HG02840 (cell line): ENCODE results near the gene BANP.
"Not testable (repeated sequence)": the region's sequence is repeated elsewhere in the genome, so short reads cannot be mapped to it uniquely, and the experiment has no call there.

ENCODE experiments used
- ATAC-seq: cut with Tn5 transposase; IDR thresholded peaks from one replicate; pipeline ENCODE4 v1.9.1; 2021; ENCODE audit warnings: mild to moderate bottlenecking, moderate library complexity, moderate number of reproducible peaks; ENCODE audit not compliant: unreplicated experiment, low FRiP score

The BANP gene

DNA sequence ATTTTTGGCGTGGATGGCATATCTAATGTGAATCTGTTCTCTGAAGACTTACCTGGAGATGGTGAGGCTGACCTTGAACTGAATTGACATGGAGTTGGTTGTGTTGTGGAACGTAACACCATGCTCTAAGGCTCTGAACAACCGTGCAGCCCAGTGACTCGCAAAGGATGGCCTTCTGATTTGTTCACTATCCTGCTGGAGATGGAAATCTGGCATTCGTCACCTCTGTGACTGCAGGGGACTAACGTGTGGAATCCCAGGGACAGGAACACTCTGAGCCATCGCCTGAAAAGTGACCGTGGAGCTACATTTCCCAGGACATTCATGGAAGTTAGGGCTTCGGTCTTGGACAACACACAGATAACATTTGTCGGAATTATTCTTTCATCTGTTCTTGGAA lies 61.1 kb downstream of the BANP start:
- ATAC-seq = no peak

DNA sequence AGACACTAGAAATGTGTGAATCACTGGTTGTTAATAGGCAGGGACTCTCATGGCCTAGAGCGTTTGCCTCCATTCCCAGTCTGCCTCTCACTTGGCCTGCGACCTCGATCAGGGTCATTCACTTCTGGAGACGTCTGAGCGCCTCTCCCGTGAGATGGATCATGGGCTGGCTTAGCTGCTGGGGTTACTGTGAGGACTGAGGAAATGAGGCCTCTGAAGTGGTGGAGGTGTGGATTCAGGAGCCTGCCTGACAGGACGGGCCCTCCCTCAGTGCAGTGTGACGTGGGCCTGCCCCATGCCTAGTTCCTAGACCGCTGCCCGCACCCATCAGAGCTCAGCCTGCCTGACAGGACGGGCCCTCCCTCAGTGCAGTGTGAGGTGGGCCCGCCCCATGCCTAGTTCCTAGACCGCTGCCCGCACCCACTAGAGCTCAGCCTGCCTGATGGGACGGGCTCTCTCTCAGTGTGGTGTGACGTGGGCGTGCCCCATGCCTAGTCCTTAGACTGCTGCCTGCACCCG lies 61.9 kb downstream of the BANP start:
- no peak for ATAC-seq

DNA sequence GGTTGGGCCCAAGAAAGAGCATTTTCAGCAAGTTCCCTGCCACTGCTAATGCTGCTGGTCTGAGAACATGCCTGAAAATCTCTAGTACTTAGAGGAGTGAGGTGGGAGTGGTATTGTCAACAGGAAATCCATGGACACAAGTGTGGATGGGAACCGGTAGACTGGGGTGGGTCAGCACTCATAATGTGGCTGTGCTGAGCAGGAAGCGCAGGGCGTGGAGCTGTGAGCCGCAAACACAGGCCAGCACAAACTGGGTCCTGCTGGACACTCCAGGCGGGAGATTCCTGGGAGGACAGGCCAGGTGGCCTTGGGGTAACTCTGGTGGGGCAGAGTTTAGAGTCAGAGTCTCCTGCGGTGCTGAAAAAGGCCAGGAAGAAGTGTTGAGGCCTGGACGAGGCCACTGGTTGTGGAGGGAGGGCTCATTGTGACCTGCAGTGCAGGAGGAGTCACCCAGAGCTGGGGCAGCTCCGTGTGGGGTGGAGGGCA lies 62.6 kb downstream of the BANP start:
- ATAC-seq = no peak

DNA sequence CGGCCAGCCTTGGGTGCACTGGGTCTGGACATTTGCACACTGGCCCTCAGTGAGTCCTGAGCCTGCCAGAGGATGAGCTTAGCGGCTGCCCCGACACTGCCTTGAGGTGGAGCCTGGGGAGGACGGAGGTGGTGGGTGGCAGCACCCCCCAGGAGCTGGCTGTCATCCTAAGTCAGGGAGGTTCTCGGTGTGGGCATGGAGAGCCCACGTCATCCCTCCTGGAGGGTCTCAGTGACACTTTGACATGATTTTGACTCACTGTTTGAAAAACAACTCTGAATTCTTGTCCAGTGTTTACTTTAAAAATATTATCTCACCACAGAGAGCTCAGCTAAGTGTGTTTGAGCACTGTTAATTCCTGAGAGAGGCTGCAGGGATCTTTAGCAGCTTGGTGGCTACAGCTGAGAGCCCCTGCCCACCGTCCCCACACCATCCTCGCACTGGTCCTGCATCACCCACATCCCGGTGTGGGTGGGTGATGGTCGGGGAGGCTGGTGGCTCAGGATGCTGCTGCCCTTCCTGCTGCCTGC lies 63.1 kb downstream of the BANP start:
- no peak for ATAC-seq

DNA sequence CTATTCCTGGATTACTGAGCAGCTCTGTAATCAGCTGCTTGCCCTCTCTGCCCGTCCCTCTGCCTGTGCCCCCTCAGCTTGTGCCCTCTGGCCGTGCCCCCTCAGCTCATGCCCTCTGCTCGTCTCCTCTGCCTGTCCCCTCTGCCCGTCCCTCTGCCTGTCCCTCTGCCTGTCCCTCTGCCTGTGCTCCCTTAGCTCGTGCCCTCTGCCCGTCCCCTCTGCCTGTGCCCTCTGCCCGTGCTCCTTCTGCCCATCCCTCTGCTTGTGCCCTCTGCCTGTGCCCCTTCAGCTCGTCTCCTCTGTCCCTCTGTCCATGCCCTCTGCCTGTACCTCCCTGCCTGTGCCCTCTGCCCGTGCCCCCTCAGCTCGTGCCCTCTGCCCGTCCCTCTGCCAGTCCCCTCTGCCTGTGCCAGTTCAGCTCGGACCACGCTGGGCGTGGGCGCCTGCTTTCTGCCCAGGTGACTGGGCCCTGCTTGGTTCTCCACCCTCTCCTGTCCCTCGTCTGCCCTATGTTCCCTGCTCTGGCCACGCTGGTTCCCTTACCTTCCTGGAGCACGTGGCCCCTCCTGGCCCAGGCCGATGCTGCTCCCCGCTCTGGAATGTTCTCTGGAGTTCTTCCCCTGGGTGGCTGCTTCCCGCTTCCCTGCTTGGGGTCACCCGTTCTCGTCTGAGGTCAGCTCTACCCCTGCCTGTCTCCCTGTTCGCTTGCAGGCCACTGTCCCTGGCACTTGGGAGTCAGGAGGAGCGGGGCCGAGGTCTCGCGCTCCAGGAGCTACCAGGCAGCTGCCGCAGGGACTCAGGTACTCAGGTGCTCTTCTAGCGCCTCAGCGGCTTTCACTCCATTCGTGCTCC lies 63.9 kb downstream of the BANP start:
- ATAC-seq = no peak

DNA sequence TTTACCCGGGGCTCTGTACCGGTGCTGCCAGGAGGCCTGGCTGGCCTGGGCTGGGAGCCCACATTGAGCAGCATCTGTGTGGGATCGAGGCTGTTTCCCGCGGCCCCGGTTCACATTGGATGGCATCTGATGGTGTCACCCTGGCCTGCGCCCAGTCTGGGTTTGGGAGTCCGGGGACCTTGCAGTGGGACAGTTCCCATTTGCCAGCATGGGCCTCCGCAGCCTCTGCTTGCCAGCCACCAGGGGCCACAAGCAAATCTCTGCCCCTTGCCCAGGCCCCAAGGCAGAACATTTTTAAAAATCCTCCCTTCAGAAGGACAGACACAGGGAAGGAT lies 64.5 kb downstream of the BANP start:
- no peak for ATAC-seq

DNA sequence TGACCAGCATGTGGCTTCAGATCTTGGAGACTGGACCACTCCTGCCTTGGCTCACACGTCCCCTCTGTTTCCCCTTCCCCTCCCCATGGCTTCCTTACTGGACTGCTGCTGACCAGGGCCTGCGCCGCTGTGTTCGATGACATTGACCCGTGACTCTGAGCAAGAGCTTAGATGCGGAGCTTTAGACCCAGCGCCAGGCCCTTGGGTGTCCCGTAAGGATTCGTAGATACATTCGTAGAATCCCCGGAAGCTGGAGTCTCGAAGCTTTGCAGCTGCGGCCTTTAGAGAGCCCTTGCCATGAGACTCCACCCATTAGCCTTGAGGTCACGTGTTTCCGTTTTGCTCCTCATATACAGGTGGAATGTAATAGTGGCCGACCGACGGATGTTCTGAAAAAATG lies 65.2 kb downstream of the BANP start:
- ATAC-seq = not testable (repeated sequence)

DNA sequence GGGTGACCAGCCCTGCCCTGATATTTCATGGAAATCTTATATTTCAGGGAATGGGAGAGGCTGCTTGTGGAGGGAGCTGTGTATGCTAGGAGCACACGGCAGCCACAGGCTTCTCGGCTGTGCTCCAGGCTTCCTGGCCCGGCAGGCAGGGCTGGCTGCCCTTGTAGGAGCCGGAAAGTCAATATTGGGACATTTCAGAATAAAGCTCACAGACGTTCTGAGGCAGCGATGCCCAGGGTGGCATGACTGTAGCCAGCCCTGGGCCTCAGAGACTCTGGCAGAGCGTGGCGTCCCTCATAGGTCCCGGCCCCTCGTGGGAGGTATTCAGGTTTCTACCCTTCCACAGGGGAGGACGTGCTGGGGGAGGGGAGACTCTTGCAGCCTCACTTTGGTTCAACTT lies 65.7 kb downstream of the BANP start:
- no peak for ATAC-seq

DNA sequence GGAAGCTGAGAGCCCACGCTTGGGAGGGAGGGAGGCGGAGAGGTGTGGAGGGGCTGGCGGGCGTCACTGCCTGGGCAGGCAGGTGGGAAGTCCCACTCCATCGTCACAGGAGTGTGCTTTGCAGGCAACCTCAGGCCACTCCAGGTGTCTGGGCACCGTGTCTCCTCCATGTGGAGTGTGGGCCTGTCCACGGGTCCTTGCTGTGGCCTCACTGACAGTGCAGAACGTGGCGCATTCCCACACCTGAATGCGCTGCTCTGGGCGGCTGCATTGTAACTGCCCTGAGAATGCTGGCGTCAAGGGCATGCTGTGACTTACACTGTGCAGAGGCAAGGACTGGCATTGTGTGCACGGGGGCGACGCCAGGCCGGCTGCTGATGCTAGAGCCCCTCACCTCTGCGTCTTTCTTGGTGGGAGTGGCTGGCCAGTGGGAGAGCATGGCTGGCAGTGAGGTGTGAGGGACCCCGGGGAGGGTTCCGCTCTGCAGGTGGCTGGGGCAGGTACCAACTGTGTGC lies 66.4 kb downstream of the BANP start:
- no peak for ATAC-seq

DNA sequence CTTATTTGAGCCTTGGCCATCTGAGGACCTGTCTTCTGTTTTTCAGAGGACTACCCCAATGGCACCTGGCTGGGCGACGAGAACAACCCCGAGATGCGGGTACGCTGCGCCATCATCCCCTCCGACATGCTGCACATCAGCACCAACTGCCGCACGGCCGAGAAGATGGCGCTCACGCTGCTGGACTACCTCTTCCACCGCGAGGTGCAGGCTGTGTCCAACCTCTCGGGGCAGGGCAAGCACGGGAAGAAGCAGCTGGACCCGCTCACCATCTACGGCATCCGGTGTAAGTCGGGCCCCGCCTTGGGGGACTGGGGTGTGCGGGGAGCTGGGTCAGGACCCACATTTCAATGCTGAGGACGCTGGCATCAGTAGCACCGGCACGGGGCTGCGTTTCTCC lies 67.1 kb downstream of the BANP start:
- not testable (repeated sequence) for ATAC-seq

DNA sequence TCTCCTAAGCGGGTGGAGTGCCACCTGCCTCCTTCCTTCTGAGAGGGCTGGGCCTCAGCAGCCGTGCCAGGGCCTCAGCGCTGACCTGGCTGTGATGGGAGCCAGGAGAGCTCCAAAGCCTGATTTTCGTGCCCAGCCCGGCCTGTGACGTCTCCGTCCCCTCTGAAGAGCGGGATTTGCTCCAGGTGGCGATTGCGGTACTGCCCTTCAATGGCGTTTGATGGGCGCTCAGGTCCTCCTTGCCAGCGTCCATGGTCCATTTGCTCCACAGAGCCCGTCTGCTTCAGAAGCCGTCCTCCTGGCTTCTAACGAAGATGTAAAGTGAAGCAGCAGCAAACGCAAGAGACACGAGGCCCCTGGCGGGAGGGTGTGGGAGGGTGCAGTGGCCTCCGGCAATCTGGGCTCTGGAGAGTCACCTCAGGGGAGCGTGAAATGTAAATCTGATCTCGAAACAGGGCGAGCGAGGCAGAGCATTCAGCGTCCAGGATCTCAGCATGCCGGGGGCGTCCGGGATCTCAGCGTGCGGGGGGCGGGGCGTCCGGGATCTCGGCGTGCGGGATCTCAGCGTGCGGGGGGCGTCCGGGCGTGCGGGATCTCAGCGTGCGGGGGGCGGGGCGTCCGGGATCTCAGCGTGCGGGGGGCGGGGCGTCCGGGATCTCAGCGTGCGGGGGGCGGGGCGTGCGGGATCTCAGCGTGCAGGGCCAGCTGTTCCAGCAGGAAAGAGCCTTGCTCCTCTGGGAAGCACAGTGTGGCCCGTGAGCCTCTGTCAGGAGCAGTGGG lies 68.0 kb downstream of the BANP start:
- ATAC-seq = not testable (repeated sequence)

DNA sequence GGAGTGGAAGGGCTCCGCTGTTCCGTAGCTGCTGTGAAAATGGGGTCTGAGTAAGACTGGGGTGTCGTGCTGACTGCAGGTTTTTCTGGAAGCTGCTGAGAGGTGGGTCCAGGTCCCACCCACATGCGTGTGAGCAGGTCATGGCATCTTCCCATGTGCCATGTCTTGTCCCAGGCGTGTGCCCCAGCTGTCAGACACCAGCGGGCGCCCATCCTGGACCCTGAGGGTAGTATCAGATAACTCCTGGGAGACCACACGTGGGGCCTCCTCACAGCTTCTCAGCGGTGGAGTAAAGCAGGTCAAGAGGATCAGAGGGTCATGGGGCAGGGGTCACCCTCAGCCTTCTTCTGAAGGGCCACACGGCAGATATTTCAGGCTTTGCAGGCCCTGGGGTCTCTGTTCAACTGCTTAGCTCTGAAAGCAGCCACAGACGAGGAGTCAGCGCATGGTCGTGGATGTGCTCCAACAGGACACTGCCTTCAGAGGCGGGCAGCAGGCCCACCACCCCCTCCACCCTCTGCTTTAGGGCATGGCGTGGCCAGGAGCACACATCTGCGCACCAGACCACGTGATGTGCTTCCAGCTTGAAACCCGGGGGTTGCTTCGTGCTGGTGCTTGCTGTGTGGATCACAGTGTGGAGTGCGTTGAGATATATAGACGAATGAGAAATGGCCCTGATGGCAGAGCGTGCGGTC lies 68.7 kb downstream of the BANP start:
- ATAC-seq = no peak

DNA sequence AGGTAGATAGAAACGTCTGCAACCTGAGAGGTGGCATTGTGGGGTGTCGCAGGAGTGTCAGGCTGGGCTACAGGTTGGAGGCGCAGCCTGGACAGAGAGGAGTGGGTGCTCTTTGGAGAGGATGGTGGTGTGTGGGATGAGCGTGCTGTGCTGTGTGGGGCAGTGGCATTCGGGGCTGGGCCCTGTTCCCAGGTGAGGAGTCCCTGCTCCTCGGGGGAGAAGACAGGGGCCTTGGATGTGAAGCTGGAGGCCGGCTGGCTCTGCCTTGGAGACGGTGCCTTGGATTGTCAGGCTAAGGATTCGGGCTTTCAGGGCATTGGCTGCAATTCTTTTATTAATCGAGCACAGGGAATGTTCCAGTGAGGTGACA lies 69.3 kb downstream of the BANP start:
- ATAC-seq = no peak

DNA sequence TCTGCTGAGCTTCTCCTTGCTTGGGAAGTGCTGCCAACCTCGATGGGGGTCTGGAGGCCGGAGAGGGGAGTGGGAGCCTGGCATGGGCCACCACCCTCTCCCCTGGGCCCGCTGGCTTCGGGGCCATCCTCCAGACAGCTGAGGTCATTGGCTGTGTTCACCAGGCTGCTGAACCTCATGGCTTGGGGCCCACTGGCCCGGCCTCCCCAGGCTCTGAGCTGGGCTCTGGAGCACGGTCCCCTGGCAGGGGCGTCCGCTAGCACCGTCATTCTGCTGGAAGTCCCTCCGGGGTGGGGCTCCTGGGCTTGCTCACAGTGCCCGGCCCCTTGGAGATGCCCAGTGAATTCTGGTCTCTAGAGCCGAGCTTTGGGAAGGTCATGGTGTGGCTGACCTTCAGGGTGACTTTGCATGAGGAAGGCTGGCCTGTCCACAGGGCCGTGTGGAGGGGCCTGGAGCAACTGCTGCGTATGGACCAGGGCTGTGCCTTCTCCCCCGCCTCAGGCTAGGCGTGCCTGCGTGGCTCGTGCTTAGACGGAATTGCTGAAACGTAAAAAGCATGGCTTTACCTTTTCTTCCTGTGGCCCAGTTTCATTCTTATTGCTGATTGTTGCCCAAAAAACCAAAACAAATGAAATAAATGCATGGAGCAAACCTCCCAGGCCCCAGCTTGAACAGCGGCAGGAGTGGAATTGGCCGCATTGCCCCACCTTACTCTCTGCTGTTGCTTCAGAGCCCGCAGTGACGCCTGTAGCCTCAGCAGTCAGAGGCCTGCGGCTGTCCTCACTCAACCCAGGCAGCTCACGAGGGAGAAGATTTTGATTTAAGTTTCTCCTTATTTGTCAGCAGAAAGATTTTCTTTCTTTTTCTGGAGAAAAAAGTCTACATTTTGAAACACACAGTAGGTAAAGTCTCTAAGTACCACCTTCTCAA lies 70.1 kb downstream of the BANP start:
- not testable (repeated sequence) for ATAC-seq

DNA sequence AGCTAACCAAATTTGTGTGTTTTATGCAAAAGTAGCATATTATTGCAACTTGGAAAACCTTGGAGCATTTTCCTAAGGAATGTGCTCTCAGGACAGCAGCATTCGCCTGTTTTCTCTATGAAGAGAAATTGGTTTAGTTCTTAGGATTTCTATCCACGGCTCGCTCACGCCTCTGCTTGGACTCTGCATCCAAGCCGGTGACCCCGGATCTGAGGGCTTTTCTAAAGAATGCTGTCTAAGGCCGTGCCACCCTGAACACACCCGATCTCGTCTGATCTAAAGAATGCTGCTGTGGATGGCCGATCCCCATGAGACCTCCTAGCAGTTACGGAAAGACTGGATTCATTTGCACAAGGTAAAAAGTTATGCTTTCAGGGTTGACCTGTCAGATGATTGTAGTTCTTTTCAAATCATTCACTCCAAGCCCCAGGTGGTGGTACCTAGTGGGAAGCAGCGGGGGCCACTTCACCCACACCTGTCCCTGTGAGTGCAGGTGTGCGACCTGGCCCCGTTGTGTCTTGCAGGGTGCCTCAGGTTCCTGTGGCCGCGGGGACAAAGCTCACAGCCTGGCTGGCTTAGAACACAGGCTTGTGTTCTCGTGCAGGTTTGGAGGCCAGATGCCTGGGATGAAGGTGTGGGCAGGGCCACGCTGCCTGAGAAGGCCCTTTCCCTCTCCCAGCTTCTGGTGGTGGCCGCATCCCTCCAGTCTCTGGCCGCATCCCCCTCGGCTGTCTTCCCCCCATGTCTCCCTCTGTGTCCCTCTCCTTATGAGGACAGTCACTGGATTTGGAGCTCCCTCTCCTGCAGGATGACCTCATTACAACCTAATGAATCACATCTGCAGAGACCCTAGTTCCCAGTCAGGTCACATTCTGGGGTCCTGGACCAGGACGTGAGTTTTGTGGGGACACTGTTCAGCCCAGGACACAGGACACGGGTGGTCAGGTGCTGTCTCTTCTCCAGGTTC lies 71.1 kb downstream of the BANP start:
- ATAC-seq = no peak

DNA sequence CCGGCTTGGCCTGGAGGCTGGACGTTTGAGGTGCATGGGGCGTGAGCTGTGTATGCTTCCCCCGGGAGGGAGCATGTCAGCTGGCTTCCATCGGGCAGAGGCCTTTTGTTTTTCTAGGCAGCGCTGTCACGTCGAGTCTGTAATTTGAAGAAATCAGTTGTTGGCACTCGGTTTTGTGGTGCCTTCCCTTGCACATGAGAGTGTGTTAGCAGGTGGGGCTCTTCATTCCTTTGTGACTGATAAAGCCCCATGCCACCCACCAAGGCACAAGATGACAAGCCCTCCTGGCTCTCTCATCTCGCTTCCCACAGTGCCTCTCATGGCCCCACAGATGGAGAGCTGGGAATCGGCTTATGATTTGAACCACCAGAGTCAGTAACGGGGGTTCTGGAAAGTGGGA lies 72.1 kb downstream of the BANP start:
- ATAC-seq = no peak

DNA sequence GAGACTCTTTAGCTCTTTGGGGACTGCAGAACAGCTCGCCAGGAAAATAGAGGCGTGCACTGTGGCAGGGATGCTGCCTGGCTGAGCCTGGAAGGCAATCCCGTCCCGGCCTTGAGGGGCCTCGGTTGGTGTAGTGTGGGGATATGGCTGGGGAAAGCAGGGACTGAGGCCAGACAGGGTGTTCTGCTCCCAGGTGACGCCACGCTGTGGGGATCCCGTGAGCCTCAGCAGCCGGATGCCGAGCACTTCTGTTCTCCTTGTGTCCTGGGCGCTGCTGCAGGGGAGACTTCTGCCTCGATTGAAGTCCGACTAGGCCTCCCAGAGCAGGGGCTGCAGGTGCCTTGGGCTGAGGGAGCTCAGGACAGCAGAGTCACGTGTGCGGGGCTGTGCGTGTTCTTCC lies 72.6 kb downstream of the BANP start:
- no peak for ATAC-seq

DNA sequence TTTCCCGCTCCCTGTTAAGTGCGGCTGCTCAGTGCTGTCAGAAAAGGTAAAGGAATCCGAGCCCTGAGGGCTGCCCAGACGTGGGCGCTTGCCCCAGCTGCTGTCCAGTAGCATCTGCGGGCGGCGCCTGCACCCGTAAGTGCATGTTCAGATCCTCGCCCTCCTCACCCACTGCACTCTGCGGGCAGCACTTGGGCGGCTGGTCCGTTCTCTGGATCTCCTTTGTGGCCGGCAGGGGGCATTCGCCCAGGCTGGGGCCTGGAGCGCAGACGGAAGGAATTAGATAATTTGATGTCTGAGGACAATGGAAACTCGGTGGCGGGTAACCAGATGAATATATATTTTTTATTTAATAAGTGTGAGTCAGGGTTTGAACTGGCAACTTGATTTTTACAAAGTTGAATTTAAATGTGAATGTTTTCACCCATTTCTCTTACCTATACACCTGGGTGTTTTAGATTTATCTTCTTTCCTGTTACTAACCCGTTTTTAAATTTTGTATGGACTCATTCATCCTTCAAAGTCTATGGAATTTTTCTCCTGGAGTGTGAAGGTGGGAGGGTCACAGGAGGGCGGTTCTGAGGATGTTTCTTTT lies 73.4 kb downstream of the BANP start:
- ATAC-seq = not testable (repeated sequence)
